Sigmoid colon (tissue), 4 donors: ENCODE results near the gene TRAPPC3L.

ENCODE experiments used
- POLR2A ChIP-seq, 2 donors: fragments of 450-650 bp; IDR thresholded peaks; one replicate each; pipeline ENCODE4 v1.6.1; 2016; ENCODE audit warnings: antibody characterized with exemption in 2 of 2, mild to moderate bottlenecking in 2 of 2, moderate library complexity in 2 of 2
- POLR2AphosphoS5 ChIP-seq, 4 donors: sonication (generic); formaldehyde crosslinking; IDR thresholded peaks; one replicate each; pipeline ENCODE4 v1.6.1; 2017; ENCODE audit warnings: antibody characterized with exemption in 4 of 4
- TF ChIP-seq, protein P1 (sequence below), 4 experiments: fragments of 450-650 bp in 3 of 4; fragments of 200-600 bp in 1 of 4; IDR thresholded peaks; one replicate each; pipeline ENCODE4 v1.5.1; 2016 to 2019; ENCODE audit warnings: antibody characterized with exemption in 4 of 4, mild to moderate bottlenecking in 3 of 4, moderate library complexity in 2 of 4

DNA sequence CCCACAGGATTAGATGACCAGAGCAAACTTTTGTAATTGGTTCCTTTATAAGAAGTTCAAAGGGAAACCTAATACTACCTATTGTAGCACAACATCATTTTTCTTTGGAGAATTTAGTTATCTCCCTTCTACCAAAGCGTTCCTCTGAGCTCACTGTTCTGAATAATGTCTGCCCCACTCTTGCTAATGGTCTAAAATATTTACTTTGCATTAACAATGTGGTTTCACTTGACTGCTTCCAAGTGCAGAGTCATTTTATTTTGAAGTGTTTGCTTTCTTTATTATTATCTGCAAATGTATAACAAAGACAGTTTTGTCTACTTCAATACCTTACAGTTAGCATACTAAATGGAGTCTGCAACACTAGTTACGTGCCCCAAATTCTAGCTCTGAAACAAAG lies 15.0 kb downstream of the TRAPPC3L start:
- TF ChIP-seq, protein P1, sequence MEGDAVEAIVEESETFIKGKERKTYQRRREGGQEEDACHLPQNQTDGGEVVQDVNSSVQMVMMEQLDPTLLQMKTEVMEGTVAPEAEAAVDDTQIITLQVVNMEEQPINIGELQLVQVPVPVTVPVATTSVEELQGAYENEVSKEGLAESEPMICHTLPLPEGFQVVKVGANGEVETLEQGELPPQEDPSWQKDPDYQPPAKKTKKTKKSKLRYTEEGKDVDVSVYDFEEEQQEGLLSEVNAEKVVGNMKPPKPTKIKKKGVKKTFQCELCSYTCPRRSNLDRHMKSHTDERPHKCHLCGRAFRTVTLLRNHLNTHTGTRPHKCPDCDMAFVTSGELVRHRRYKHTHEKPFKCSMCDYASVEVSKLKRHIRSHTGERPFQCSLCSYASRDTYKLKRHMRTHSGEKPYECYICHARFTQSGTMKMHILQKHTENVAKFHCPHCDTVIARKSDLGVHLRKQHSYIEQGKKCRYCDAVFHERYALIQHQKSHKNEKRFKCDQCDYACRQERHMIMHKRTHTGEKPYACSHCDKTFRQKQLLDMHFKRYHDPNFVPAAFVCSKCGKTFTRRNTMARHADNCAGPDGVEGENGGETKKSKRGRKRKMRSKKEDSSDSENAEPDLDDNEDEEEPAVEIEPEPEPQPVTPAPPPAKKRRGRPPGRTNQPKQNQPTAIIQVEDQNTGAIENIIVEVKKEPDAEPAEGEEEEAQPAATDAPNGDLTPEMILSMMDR (IDR thresholded peaks at IDR 0.05): no peak
- TF ChIP-seq POLR2AphosphoS5 (IDR thresholded peaks at IDR 0.05) (no peak), POLR2A (IDR thresholded peaks at IDR 0.05) (no peak)
